IMR-90 (cell line): ENCODE data around the gene RBP2. TPM values are rescaled to one million over a fixed set of nuclear protein-coding genes. Genes with fewer than 3 reads are reported as not detected.

Source experiments
- ATAC-seq: fragments of 200-7000 bp; cut with Tn5 transposase; 2 replicates; pipeline ENCODE4 v1.9.1; 2020; ENCODE audit warnings: low read depth, mild to moderate bottlenecking, moderate library complexity
- BruUV-seq: library from RNA; stranded (reverse); fragments of 400-500 nt; replicated peaks from 2 replicates; lab custom pipeline; 2021; lab: Mats Ljungman, UMichigan
- CTCF ChIA-PET: fragments of 300-600 bp; formaldehyde crosslinking; extraction: SDS; loops from one replicate; lab custom pipeline; 2021; ENCODE audit warnings: antibody characterized with exemption; lab: Yijun Ruan, JAX
- POLR2A ChIA-PET: fragments of 300-600 bp; sonication (Branson Sonifier 250); formaldehyde crosslinking; loops from one replicate; lab custom pipeline; 2022; ENCODE audit warnings: antibody characterized with exemption; ENCODE audit not compliant: unreplicated experiment; lab: Charles Lee
- DNase-seq: peaks from one replicate; pipeline ENCODE4 v3.0.0; 2013
- H2AFZ ChIP-seq: replicated peaks from 2 replicates; pipeline ENCODE3; 2013; ENCODE audit warnings: low read length, mild to moderate bottlenecking; ENCODE audit not compliant: poor library complexity
- H2AK5ac ChIP-seq: 2 replicates; pipeline ENCODE4 v1.6.1; 2013; ENCODE audit warnings: low read depth, low read length, inconsistent platforms
- H2AK9ac ChIP-seq: replicated peaks from 2 replicates; pipeline ENCODE3; 2013; ENCODE audit warnings: mild to moderate bottlenecking, low read depth, low read length, moderate library complexity; ENCODE audit not compliant: poor library complexity
- H2BK120ac ChIP-seq: 2 replicates; pipeline ENCODE4 v1.6.1; 2013; ENCODE audit warnings: low read depth, low read length, inconsistent platforms
- H2BK15ac ChIP-seq: 3 replicates; pipeline ENCODE4 v1.6.1; 2013; ENCODE audit warnings: low read depth, low read length, inconsistent platforms
- H2BK20ac ChIP-seq: 2 replicates; pipeline ENCODE4 v1.6.1; 2013; ENCODE audit warnings: low read depth, mild to moderate bottlenecking, inconsistent platforms, low read length, moderate library complexity
- H2BK5ac ChIP-seq: 2 replicates; pipeline ENCODE4 v1.6.1; 2013; ENCODE audit warnings: mild to moderate bottlenecking, low read depth, low read length, inconsistent platforms; ENCODE audit not compliant: poor library complexity, severe bottlenecking
- H3K14ac ChIP-seq: replicated peaks from 2 replicates; pipeline ENCODE4 v1.6.1; 2013; ENCODE audit warnings: low read depth, low read length, inconsistent platforms
- H3K18ac ChIP-seq: 2 replicates; pipeline ENCODE4 v1.6.1; 2013; ENCODE audit warnings: low read depth, low read length, control low read depth
- H3K23ac ChIP-seq: 2 replicates; pipeline ENCODE4 v1.6.1; 2013; ENCODE audit warnings: low read depth, low read length, inconsistent platforms
- H3K27ac ChIP-seq: 2 replicates; pipeline ENCODE4 v1.5.1; 2013; ENCODE audit warnings: mild to moderate bottlenecking, control low read depth, low read length; ENCODE audit not compliant: insufficient read depth
- H3K27me3 ChIP-seq: 2 replicates; pipeline ENCODE4 v1.6.1; 2013; ENCODE audit warnings: low read length; ENCODE audit not compliant: control insufficient read depth, insufficient read depth
- H3K36me3 ChIP-seq: 2 replicates; pipeline ENCODE4 v1.6.1; 2013; ENCODE audit warnings: low read length, mixed read lengths; ENCODE audit not compliant: control insufficient read depth, insufficient read depth
- H3K4ac ChIP-seq: 2 replicates; pipeline ENCODE4 v1.6.1; 2013; ENCODE audit warnings: low read depth, low read length, inconsistent platforms
- H3K4me1 ChIP-seq: 2 replicates; pipeline ENCODE4 v1.6.1; 2013; ENCODE audit warnings: low read length, mixed read lengths; ENCODE audit not compliant: control insufficient read depth, insufficient read depth
- H3K4me2 ChIP-seq: 2 replicates; pipeline ENCODE4 v1.6.1; 2013; ENCODE audit warnings: low read depth, mild to moderate bottlenecking, control low read depth, low read length, moderate library complexity
- H3K4me3 ChIP-seq: 2 replicates; pipeline ENCODE4 v1.5.1; 2013; ENCODE audit warnings: low read depth, mild to moderate bottlenecking, control low read depth, low read length, moderate library complexity; ENCODE audit not compliant: insufficient read depth
- H3K56ac ChIP-seq: 2 replicates; pipeline ENCODE4 v1.6.1; 2013; ENCODE audit warnings: low read length, inconsistent platforms; ENCODE audit not compliant: insufficient read depth; ENCODE audit errors: extremely low read depth
- H3K79me1 ChIP-seq, 2 experiments: 2 replicates each; pipeline ENCODE4 v1.6.1; 2013; ENCODE audit warnings: low read length in 2 of 2, inconsistent platforms in 1 of 2, low read depth in 1 of 2
- H3K9ac ChIP-seq: 2 replicates; pipeline ENCODE4 v1.6.1; 2013; ENCODE audit warnings: low read depth, low read length, control low read depth
- H3K9me1 ChIP-seq: 2 replicates; pipeline ENCODE4 v1.6.1; 2013; ENCODE audit warnings: low read length, inconsistent platforms; ENCODE audit not compliant: insufficient read depth
- H3K9me3 ChIP-seq: 2 replicates; pipeline ENCODE4 v1.6.1; 2013; ENCODE audit warnings: low read length; ENCODE audit not compliant: control insufficient read depth, insufficient read depth
- H4K20me1 ChIP-seq: 2 replicates; pipeline ENCODE4 v1.6.1; 2013; ENCODE audit warnings: low read length, inconsistent platforms; ENCODE audit not compliant: insufficient read depth
- H4K5ac ChIP-seq: 2 replicates; pipeline ENCODE4 v1.6.1; 2013; ENCODE audit warnings: mild to moderate bottlenecking, low read depth, low read length, control low read depth
- H4K8ac ChIP-seq, 2 experiments: 2 replicates each; pipeline ENCODE4 v1.6.1; 2013; ENCODE audit warnings: low read depth in 2 of 2, low read length in 2 of 2, control low read depth in 1 of 2, inconsistent platforms in 1 of 2
- H4K91ac ChIP-seq: 2 replicates; pipeline ENCODE4 v1.6.1; 2013; ENCODE audit warnings: low read depth, low read length, inconsistent platforms; ENCODE audit not compliant: insufficient read depth
- CHD1 ChIP-seq: IDR thresholded peaks from 2 replicates; pipeline ENCODE4 v1.6.1; 2012; ENCODE audit warnings: low read depth, low read length, improper control_type of control experiment
- CTCF ChIP-seq: conservative IDR thresholded peaks from 2 replicates; pipeline ENCODE4 v1.5.1; 2012; ENCODE audit warnings: mild to moderate bottlenecking, low read depth, low read length, improper control_type of control experiment
- FOS ChIP-seq: fragments of 150-350 bp; IDR thresholded peaks from 2 replicates; pipeline ENCODE4 v1.6.1; 2016; ENCODE audit warnings: low read depth, low read length
- MAFK ChIP-seq: IDR thresholded peaks from 2 replicates; pipeline ENCODE4 v1.6.1; 2012; ENCODE audit warnings: low read depth, low read length, improper control_type of control experiment
- MAZ ChIP-seq: IDR thresholded peaks from 2 replicates; pipeline ENCODE4 v1.6.1; 2012; ENCODE audit warnings: low read depth, mild to moderate bottlenecking, low read length, improper control_type of control experiment, moderate library complexity, borderline replicate concordance
- NFE2L2 ChIP-seq: fragments of 150-350 bp; IDR thresholded peaks from 2 replicates; pipeline ENCODE4 v1.6.1; 2016; ENCODE audit warnings: low read depth, mild to moderate bottlenecking, low read length
- RAD21 ChIP-seq: IDR thresholded peaks from 2 replicates; pipeline ENCODE4 v1.6.1; 2012; ENCODE audit warnings: low read length, improper control_type of control experiment
- RCOR1 ChIP-seq: IDR thresholded peaks from 2 replicates; pipeline ENCODE4 v1.6.1; 2012; ENCODE audit warnings: mild to moderate bottlenecking, low read length, improper control_type of control experiment; ENCODE audit not compliant: insufficient replicate concordance
- WGBS, 2 experiments: methylation state at CpG; one replicate each; pipeline versions ENCODE4 v1.1.5 to v1.1.7; 2013; ENCODE audit warnings: missing lambda C conversion rate in 2 of 2; ENCODE audit not compliant: insufficient read length in 1 of 2; ENCODE audit errors: extremely low coverage in 2 of 2; 5-methylcytosine and 5-hydroxymethylcytosine counted together
- dilution Hi-C: fragments of 300-500 bp; cut with HindIII; formaldehyde crosslinking; loops from one replicate; pipeline ENCODE4 v1.14.3; 2018; ENCODE audit warnings: low sequenced_read_pairs; ENCODE audit not compliant: unreplicated experiment
- in situ Hi-C: fragments of 300-500 bp; cut with MboI; formaldehyde crosslinking; loops from 3 replicates; pipeline ENCODE4 v1.14.3; 2019; ENCODE audit warnings: low sequenced_read_pairs, inconsistent platforms, mixed read lengths
- intact Hi-C: fragments of 100-400 bp; cut with micrococcal nuclease; formaldehyde crosslinking; loops from 2 replicates; pipeline ENCODE4 v1.10.0; 2022
- polyA plus RNA-seq, 3 experiments: library from polyadenylated mRNA; depleted of rRNA; stranded (reverse); fragments of >200 nt; gene quantifications; 2 replicates each; pipeline ENCODE4 v1.2.3, GENCODE V29; 2012; ENCODE audit warnings: low replicate concordance in 1 of 3
- total RNA-seq: library from RNA; depleted of rRNA; stranded (reverse); fragments of >200 nt; gene quantifications from 2 replicates; pipeline ENCODE4 v1.2.3, GENCODE V29; 2012

The RBP2 gene
- total and polyA plus RNA-seq, 2 of the 4 experiments (the other 2 are of a cell fraction): not detected

GRCh38 chr3:139514741-139515140 is 38.4 kb upstream of the RBP2 start:
- H3K4me1 ChIP-seq: no peaks in the 10 kb centered on the region
- H2BK20ac ChIP-seq: no peak overlapping the region
- no peak overlapping the region for H3K4me2 ChIP-seq
- H3K4me3 ChIP-seq: no peak overlapping the region
- CTCF ChIA-PET: no interaction called here
- H3K18ac ChIP-seq: no peak overlapping the region
- no CpG with 5 or more reads among the region's 4 CpGs for WGBS, 2 experiments
- H2BK120ac ChIP-seq: no peak overlapping the region
- dilution Hi-C loops (no loop called here), intact Hi-C loops (no loop called here), in situ Hi-C loops (no loop called here)
- no peak overlapping the region for H3K56ac ChIP-seq
- no peak overlapping the region for H3K4ac ChIP-seq
- no peak overlapping the region for H3K14ac ChIP-seq
- H3K23ac ChIP-seq: no peak overlapping the region
- no peak for ATAC-seq
- H3K9ac ChIP-seq: no peak overlapping the region
- no peak overlapping the region for H2AFZ ChIP-seq
- H4K20me1 ChIP-seq: no peaks in the 10 kb centered on the region
- POLR2A ChIA-PET: no interaction called here
- no peaks in the 10 kb centered on the region for H3K9me1 ChIP-seq
- H2AK5ac ChIP-seq: no peak overlapping the region
- no peaks in the 10 kb centered on the region for H3K36me3 ChIP-seq
- no TSS peak for BruUV-seq
- no peak overlapping the region for H3K27ac ChIP-seq
- H4K91ac ChIP-seq: no peak overlapping the region
- no peak overlapping the region for H2AK9ac ChIP-seq
- H2BK5ac ChIP-seq: no peak overlapping the region
- TF ChIP-seq FOS: no peak
- TF ChIP-seq RCOR1: no peak
- no peak for TF ChIP-seq RAD21
- TF ChIP-seq CTCF: no peak
- no peak for TF ChIP-seq MAFK
- no peak for TF ChIP-seq MAZ
- no peak for TF ChIP-seq CHD1
- TF ChIP-seq NFE2L2: no peak
- H4K8ac ChIP-seq: no peak overlapping the region
- no peaks in the 10 kb centered on the region for H3K9me3 ChIP-seq
- no peak overlapping the region for H2BK15ac ChIP-seq
- no peaks in the 10 kb centered on the region for H3K79me1 ChIP-seq
- no peak overlapping the region for H4K5ac ChIP-seq
- H3K27me3 ChIP-seq: no peaks in the 10 kb centered on the region
- DNase-seq: no peak
